Ramos (cell line): ENCODE data around the gene MESP2.

Experiments
- in situ Hi-C: fragments of 300-500 bp; cut with MboI; formaldehyde crosslinking; loops from one replicate; pipeline ENCODE4 v1.14.3; 2022; ENCODE audit warnings: low sequenced_read_pairs; ENCODE audit not compliant: unreplicated experiment

MESP2 gene

GRCh38 chr15:89812011-89812846 is 36.1 kb downstream of the MESP2 start:
- in situ Hi-C loops = no loop called here

- in situ Hi-C loops = no loop called here
These were observed 36.8 kb downstream of the MESP2 start for GRCh38 chr15:89812847-89813320.

- in situ Hi-C loops = no loop called here
These were observed 37.4 kb downstream of the MESP2 start for GRCh38 chr15:89813381-89814111.

GRCh38 chr15:89814112-89814742 is 38.1 kb downstream of the MESP2 start:
- in situ Hi-C loops = no loop called here

- in situ Hi-C loops = no loop called here
These were observed 39.6 kb downstream of the MESP2 start for GRCh38 chr15:89815769-89816168.

- in situ Hi-C loops = no loop called here
These were observed 41.7 kb downstream of the MESP2 start for GRCh38 chr15:89817701-89818280.

- in situ Hi-C loops = no loop called here
These were observed 42.2 kb downstream of the MESP2 start for GRCh38 chr15:89818287-89818686.

GRCh38 chr15:89820666-89821611 is 44.8 kb downstream of the MESP2 start:
- in situ Hi-C loops = no loop called here

- in situ Hi-C loops = no loop called here
These were observed 45.9 kb downstream of the MESP2 start for GRCh38 chr15:89822026-89822425.

GRCh38 chr15:89822611-89822950 is 46.4 kb downstream of the MESP2 start:
- in situ Hi-C loops = no loop called here

GRCh38 chr15:89822951-89823711 is 47.0 kb downstream of the MESP2 start:
- in situ Hi-C loops = no loop called here

GRCh38 chr15:89823836-89824606 is 47.9 kb downstream of the MESP2 start:
- in situ Hi-C loops = no loop called here

GRCh38 chr15:89824607-89824867 is 48.4 kb downstream of the MESP2 start:
- in situ Hi-C loops = no loop called here

- in situ Hi-C loops = no loop called here
These were observed 49.3 kb downstream of the MESP2 start for GRCh38 chr15:89825271-89825940.

- in situ Hi-C loops = no loop called here
These were observed 50.8 kb downstream of the MESP2 start for GRCh38 chr15:89826671-89827655.

- in situ Hi-C loops = no loop called here
These were observed 51.7 kb downstream of the MESP2 start for GRCh38 chr15:89827829-89828228.
